ENCODE measurements around the gene HES5.

Gene HES5

GRCh38 chr1:2522230-2522629, 7.8 kb downstream of the HES5 start:
- H3K4me1 ChIP-seq (ENCODE audit: insufficient read depth, poor library complexity, severe bottlenecking), result peaks cover 21% of the 10 kb centered on the region
- peaks cover 39% of the 10 kb centered on the region for H3K36me3 ChIP-seq (ENCODE audit: low read depth)
- ATAC-seq (ENCODE audit: low read depth) (no peak), DNase-seq (ENCODE audit: low spot score) (no peak)
- H3K4me3 ChIP-seq (ENCODE audit: severe bottlenecking), result no peak overlapping the region
- no peaks in the 10 kb centered on the region for H3K9me3 ChIP-seq (ENCODE audit: severe bottlenecking)
- TF ChIP-seq, protein P1, sequence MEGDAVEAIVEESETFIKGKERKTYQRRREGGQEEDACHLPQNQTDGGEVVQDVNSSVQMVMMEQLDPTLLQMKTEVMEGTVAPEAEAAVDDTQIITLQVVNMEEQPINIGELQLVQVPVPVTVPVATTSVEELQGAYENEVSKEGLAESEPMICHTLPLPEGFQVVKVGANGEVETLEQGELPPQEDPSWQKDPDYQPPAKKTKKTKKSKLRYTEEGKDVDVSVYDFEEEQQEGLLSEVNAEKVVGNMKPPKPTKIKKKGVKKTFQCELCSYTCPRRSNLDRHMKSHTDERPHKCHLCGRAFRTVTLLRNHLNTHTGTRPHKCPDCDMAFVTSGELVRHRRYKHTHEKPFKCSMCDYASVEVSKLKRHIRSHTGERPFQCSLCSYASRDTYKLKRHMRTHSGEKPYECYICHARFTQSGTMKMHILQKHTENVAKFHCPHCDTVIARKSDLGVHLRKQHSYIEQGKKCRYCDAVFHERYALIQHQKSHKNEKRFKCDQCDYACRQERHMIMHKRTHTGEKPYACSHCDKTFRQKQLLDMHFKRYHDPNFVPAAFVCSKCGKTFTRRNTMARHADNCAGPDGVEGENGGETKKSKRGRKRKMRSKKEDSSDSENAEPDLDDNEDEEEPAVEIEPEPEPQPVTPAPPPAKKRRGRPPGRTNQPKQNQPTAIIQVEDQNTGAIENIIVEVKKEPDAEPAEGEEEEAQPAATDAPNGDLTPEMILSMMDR (IDR thresholded peaks at IDR 0.05; ENCODE audit: poor library complexity, severe bottlenecking), result no peak
- H3K27me3 ChIP-seq (ENCODE audit: insufficient read depth, poor library complexity, severe bottlenecking), result no peaks in the 10 kb centered on the region
- no peak overlapping the region for H3K27ac ChIP-seq (ENCODE audit: poor library complexity, severe bottlenecking)

DNA sequence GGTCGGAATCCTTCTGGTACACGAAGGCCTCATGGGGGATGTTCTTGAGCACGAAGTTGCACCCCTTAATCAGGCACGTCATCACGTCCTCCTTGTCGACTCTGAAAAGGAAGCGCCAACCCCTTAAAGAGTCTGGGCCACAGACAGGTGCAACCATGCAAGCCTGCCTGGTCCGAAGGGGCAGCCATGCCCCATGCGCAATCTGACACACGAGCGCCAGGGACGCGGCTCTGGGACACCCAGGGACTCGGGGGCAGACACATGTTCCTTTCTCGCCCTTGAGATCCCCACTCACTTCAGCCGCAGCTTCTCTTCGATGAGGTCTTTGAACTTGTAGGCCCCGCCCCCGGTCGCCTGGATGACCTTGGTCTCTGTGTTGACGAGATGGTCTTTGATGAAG, 9.3 kb downstream of the HES5 start:
- peaks cover 21% of the 10 kb centered on the region for H3K4me1 ChIP-seq (ENCODE audit: insufficient read depth, poor library complexity, severe bottlenecking)
- TF ChIP-seq, protein P1 (IDR thresholded peaks at IDR 0.05; ENCODE audit: poor library complexity, severe bottlenecking), result no peak
- H3K9me3 ChIP-seq (ENCODE audit: severe bottlenecking), result no peaks in the 10 kb centered on the region
- H3K36me3 ChIP-seq (ENCODE audit: low read depth), result peaks cover 47% of the 10 kb centered on the region
- no peak for ATAC-seq (ENCODE audit: low read depth)
- no peak overlapping the region for H3K4me3 ChIP-seq (ENCODE audit: severe bottlenecking)
- DNase-seq (ENCODE audit: low spot score), result no peak
- H3K27me3 ChIP-seq (ENCODE audit: insufficient read depth, poor library complexity, severe bottlenecking), result no peaks in the 10 kb centered on the region
- no peak overlapping the region for H3K27ac ChIP-seq (ENCODE audit: poor library complexity, severe bottlenecking)

- TF ChIP-seq, protein P1 (IDR thresholded peaks at IDR 0.05; ENCODE audit: poor library complexity, severe bottlenecking), result no peak
- Histone ChIP-seq H3K4me1 (ENCODE audit: insufficient read depth, poor library complexity, severe bottlenecking) (peaks cover 19% of the 10 kb centered on the region), H3K9me3 (ENCODE audit: severe bottlenecking) (no peaks in the 10 kb centered on the region), H3K27ac (ENCODE audit: poor library complexity, severe bottlenecking) (no peak overlapping the region), H3K4me3 (ENCODE audit: severe bottlenecking) (no peak overlapping the region), H3K27me3 (ENCODE audit: insufficient read depth, poor library complexity, severe bottlenecking) (no peaks in the 10 kb centered on the region), H3K36me3 (ENCODE audit: low read depth) (peaks cover 50% of the 10 kb centered on the region)
- DNase-seq (ENCODE audit: low spot score) (no peak), ATAC-seq (ENCODE audit: low read depth) (no peak)
Observed at GRCh38 chr1:2520206-2520605, 9.9 kb downstream of the HES5 start.

- Histone ChIP-seq H3K9me3 (ENCODE audit: severe bottlenecking) (no peaks in the 10 kb centered on the region), H3K27me3 (ENCODE audit: insufficient read depth, poor library complexity, severe bottlenecking) (no peaks in the 10 kb centered on the region), H3K4me1 (ENCODE audit: insufficient read depth, poor library complexity, severe bottlenecking) (peaks cover 14% of the 10 kb centered on the region), H3K4me3 (ENCODE audit: severe bottlenecking) (no peak overlapping the region), H3K36me3 (ENCODE audit: low read depth) (peaks cover 54% of the 10 kb centered on the region), H3K27ac (ENCODE audit: poor library complexity, severe bottlenecking) (no peak overlapping the region)
- TF ChIP-seq, protein P1 (IDR thresholded peaks at IDR 0.05; ENCODE audit: poor library complexity, severe bottlenecking), result no peak
- DNase-seq (ENCODE audit: low spot score), result no peak
- ATAC-seq (ENCODE audit: low read depth), result no peak
Observed at GRCh38 chr1:2519729-2520128, 10.3 kb downstream of the HES5 start.

GRCh38 chr1:2519029-2519685, 10.9 kb downstream of the HES5 start:
- no peak for DNase-seq (ENCODE audit: low spot score)
- H3K9me3 ChIP-seq (ENCODE audit: severe bottlenecking), result no peaks in the 10 kb centered on the region
- H3K4me3 ChIP-seq (ENCODE audit: severe bottlenecking), result no peak overlapping the region
- TF ChIP-seq, protein P1 (IDR thresholded peaks at IDR 0.05; ENCODE audit: poor library complexity, severe bottlenecking), result no peak
- H3K27me3 ChIP-seq (ENCODE audit: insufficient read depth, poor library complexity, severe bottlenecking), result no peaks in the 10 kb centered on the region
- no peak overlapping the region for H3K27ac ChIP-seq (ENCODE audit: poor library complexity, severe bottlenecking)
- H3K4me1 ChIP-seq (ENCODE audit: insufficient read depth, poor library complexity, severe bottlenecking), result peaks cover 13% of the 10 kb centered on the region
- peaks cover 56% of the 10 kb centered on the region for H3K36me3 ChIP-seq (ENCODE audit: low read depth)
- no peak for ATAC-seq (ENCODE audit: low read depth)

Measured in RWPE2 (cell line).